SK-N-SH treated with all-trans-retinoic acid at 6 μM for 48 hours (cell line): ENCODE measurements around the gene MOV10.
A peak's percentile ranks its signal among the peaks of the same experiment; 100 is the strongest.

Experiments used
- ATAC-seq: fragments of 200-7000 bp; cut with Tn5 transposase; 3 replicates; pipeline ENCODE4 v1.9.1; 2020; ENCODE audit warnings: mild to moderate bottlenecking, moderate library complexity
- ARNTL ChIP-seq: fragments of 450-650 bp; formaldehyde crosslinking; IDR thresholded peaks from 2 replicates; pipeline ENCODE4 v1.5.0; 2020; ENCODE audit warnings: low read depth, mild to moderate bottlenecking, moderate library complexity, borderline replicate concordance
- BACH2 ChIP-seq: fragments of 250-450 bp; sonication (Bioruptor Pico); IDR thresholded peaks from 2 replicates; pipeline ENCODE4 v1.9.0; 2021; ENCODE audit warnings: mild to moderate bottlenecking, borderline replicate concordance
- CREB5 ChIP-seq: fragments of 250-450 bp; sonication (Bioruptor Pico); IDR thresholded peaks from 2 replicates; pipeline ENCODE4 v1.5.1; 2020; ENCODE audit warnings: low read depth, mild to moderate bottlenecking, moderate library complexity
- CSDC2 ChIP-seq: fragments of 250-450 bp; sonication (Bioruptor Pico); IDR thresholded peaks from 2 replicates; pipeline ENCODE4 v1.5.0; 2020; ENCODE audit warnings: mild to moderate bottlenecking, moderate library complexity
- CSRNP3 ChIP-seq: fragments of 250-450 bp; sonication (Bioruptor Pico); IDR thresholded peaks from 2 replicates; pipeline ENCODE4 v1.5.1; 2021; ENCODE audit warnings: mild to moderate bottlenecking, moderate library complexity
- ESRRG ChIP-seq: fragments of 250-450 bp; sonication (Bioruptor Pico); IDR thresholded peaks from 2 replicates; pipeline ENCODE4 v1.6.1; 2021; ENCODE audit warnings: mild to moderate bottlenecking
- GLIS3 ChIP-seq: fragments of 250-450 bp; sonication (Bioruptor Pico); IDR thresholded peaks from 2 replicates; pipeline ENCODE4 v1.5.0; 2020; ENCODE audit warnings: mild to moderate bottlenecking, moderate library complexity
- ISL1 ChIP-seq: fragments of 250-450 bp; sonication (Bioruptor Pico); IDR thresholded peaks from 2 replicates; pipeline ENCODE4 v2.1.2; 2022; ENCODE audit warnings: mild to moderate bottlenecking, moderate library complexity
- OSR1 ChIP-seq: fragments of 250-450 bp; sonication (Bioruptor Pico); IDR thresholded peaks from 2 replicates; pipeline ENCODE4 v1.8.0; 2022; ENCODE audit warnings: moderate library complexity, mild to moderate bottlenecking, inconsistent platforms
- PATZ1 ChIP-seq: fragments of 250-450 bp; sonication (Bioruptor Pico); IDR thresholded peaks from 2 replicates; pipeline ENCODE4 v1.8.0; 2020; ENCODE audit warnings: mild to moderate bottlenecking, moderate library complexity, borderline replicate concordance
- PPARA ChIP-seq: fragments of 250-450 bp; sonication (Bioruptor Pico); IDR thresholded peaks from 2 replicates; pipeline ENCODE4 v1.5.0; 2020; ENCODE audit warnings: mild to moderate bottlenecking, borderline replicate concordance
- RARB ChIP-seq: fragments of 250-450 bp; sonication (Bioruptor Pico); IDR thresholded peaks from 2 replicates; pipeline ENCODE4 v1.8.0; 2021; ENCODE audit warnings: mild to moderate bottlenecking, moderate library complexity
- SNAI2 ChIP-seq: fragments of 250-450 bp; sonication (Bioruptor Pico); IDR thresholded peaks from 2 replicates; pipeline ENCODE4 v1.5.0; 2020; ENCODE audit warnings: mild to moderate bottlenecking, moderate library complexity
- TCF4 ChIP-seq: fragments of 250-450 bp; sonication (Bioruptor Pico); IDR thresholded peaks from 2 replicates; pipeline ENCODE4 v1.8.0; 2021; ENCODE audit warnings: mild to moderate bottlenecking, moderate library complexity, borderline replicate concordance
- TOX ChIP-seq: fragments of 250-450 bp; sonication (Bioruptor Pico); IDR thresholded peaks from 2 replicates; pipeline ENCODE4 v1.8.0; 2021; ENCODE audit warnings: mild to moderate bottlenecking, moderate library complexity, borderline replicate concordance
- TSHZ2 ChIP-seq: fragments of 250-450 bp; sonication (Bioruptor Pico); IDR thresholded peaks from 2 replicates; pipeline ENCODE4 v1.5.0; 2020; ENCODE audit warnings: mild to moderate bottlenecking, moderate library complexity
- ZC3H10 ChIP-seq: fragments of 250-450 bp; sonication (Bioruptor Pico); IDR thresholded peaks from 2 replicates; pipeline ENCODE4 v1.5.1; 2021; ENCODE audit warnings: mild to moderate bottlenecking, moderate library complexity
- ZFP3 ChIP-seq: fragments of 250-450 bp; sonication (Bioruptor Pico); IDR thresholded peaks from 2 replicates; pipeline ENCODE4 v1.5.0; 2020; ENCODE audit warnings: mild to moderate bottlenecking, moderate library complexity
- ZNF565 ChIP-seq: fragments of 450-650 bp; formaldehyde crosslinking; conservative IDR thresholded peaks from 2 replicates; pipeline ENCODE4 v1.5.0; 2020; ENCODE audit warnings: low read depth, mild to moderate bottlenecking, moderate library complexity
- ZNF70 ChIP-seq: fragments of 450-650 bp; formaldehyde crosslinking; IDR thresholded peaks from 2 replicates; pipeline ENCODE4 v1.5.0; 2020; ENCODE audit warnings: mild to moderate bottlenecking, moderate library complexity
- ZNF8 ChIP-seq: fragments of 450-650 bp; formaldehyde crosslinking; IDR thresholded peaks from 2 replicates; pipeline ENCODE4 v1.5.0; 2020; ENCODE audit warnings: mild to moderate bottlenecking, moderate library complexity

Gene MOV10

GRCh38 chr1:112700290-112701226 lies 26.1 kb downstream of the MOV10 start:
- ATAC-seq = peak; percentile 65
- no peak for TF ChIP-seq ISL1 (CRISPR knock-in tag)
- TF ChIP-seq GLIS3 (CRISPR knock-in tag) = 0 out of 2 replicates have a peak, but pooled peaks have one; percentile 22
- TF ChIP-seq, all 23 proteins: peak for 1

GRCh38 chr1:112701227-112702066 lies 27.0 kb downstream of the MOV10 start:
- no peak for TF ChIP-seq TOX (CRISPR knock-in tag)
- no peak for TF ChIP-seq CSRNP3
- TF ChIP-seq ZNF70 (CRISPR knock-in tag) = no peak
- TF ChIP-seq PPARA (CRISPR knock-in tag) = no peak
- no peak for TF ChIP-seq ISL1 (CRISPR knock-in tag)
- TF ChIP-seq BACH2 (CRISPR knock-in tag) = no peak
- no peak for TF ChIP-seq ZC3H10 (CRISPR knock-in tag)
- no peak for TF ChIP-seq OSR1 (CRISPR knock-in tag)
- no peak for TF ChIP-seq RARB (CRISPR knock-in tag)
- TF ChIP-seq CSDC2 (CRISPR knock-in tag) = no peak
- TF ChIP-seq GLIS3 (CRISPR knock-in tag) = no peak
- TF ChIP-seq PATZ1 (CRISPR knock-in tag) = no peak
- TF ChIP-seq TSHZ2 = no peak
- TF ChIP-seq ESRRG (CRISPR knock-in tag) = no peak
- TF ChIP-seq ARNTL (CRISPR knock-in tag) = no peak
- TF ChIP-seq SNAI2 (CRISPR knock-in tag) = no peak
- TF ChIP-seq CREB5 (CRISPR knock-in tag) = no peak
- no peak for TF ChIP-seq TCF4 (CRISPR knock-in tag)
- TF ChIP-seq, all 23 proteins: peak for 0

GRCh38 chr1:112702067-112702395 lies 27.6 kb downstream of the MOV10 start:
- ATAC-seq = no peak
- no peak for TF ChIP-seq CREB5 (CRISPR knock-in tag)
- no peak for TF ChIP-seq OSR1 (CRISPR knock-in tag)
- TF ChIP-seq SNAI2 (CRISPR knock-in tag) = no peak
- no peak for TF ChIP-seq ZFP3 (CRISPR knock-in tag)
- TF ChIP-seq PPARA (CRISPR knock-in tag) = no peak
- TF ChIP-seq CSDC2 (CRISPR knock-in tag) = no peak
- no peak for TF ChIP-seq ZNF8 (CRISPR knock-in tag)
- TF ChIP-seq ZNF565 = no peak

More at GRCh38 chr1:112701227-112702066, 27.0 kb downstream of the MOV10 start:
- ATAC-seq = no peak
